Caco-2 (cell line): ENCODE data around the gene ABHD12B. TPM values are rescaled to one million over a fixed set of nuclear protein-coding genes. Genes with fewer than 3 reads are reported as not detected.

Experiments used
- BruUV-seq: library from RNA; stranded (reverse); fragments of 400-500 nt; replicated peaks from 2 replicates; lab custom pipeline; 2021; lab: Mats Ljungman, UMichigan
- CTCF ChIA-PET: fragments of 300-600 bp; sonication (Branson Sonifier 250); formaldehyde crosslinking; loops from one replicate; lab custom pipeline; 2022; ENCODE audit warnings: antibody characterized with exemption; lab: Charles Lee
- POLR2A ChIA-PET: fragments of 300-600 bp; sonication (Branson Sonifier 250); formaldehyde crosslinking; loops from one replicate; lab custom pipeline; 2022; ENCODE audit warnings: antibody characterized with exemption; lab: Charles Lee
- DNase-seq, 2 experiments: peaks; one replicate each; pipeline versions ENCODE4 v3.0.0 to v3.0.0-alpha.2; 2020 to 2022
- H3K27me3 ChIP-seq: replicated peaks from 2 replicates; pipeline ENCODE4 v1.6.0; 2011; ENCODE audit warnings: low read length; ENCODE audit not compliant: control insufficient read depth, insufficient read depth
- H3K36me3 ChIP-seq: 2 replicates; pipeline ENCODE4 v1.5.1; 2011; ENCODE audit warnings: low read length; ENCODE audit not compliant: control insufficient read depth, insufficient read depth
- H3K4me1 ChIP-seq: fragments of 250-450 bp; sonication (Bioruptor Pico); 2 replicates; pipeline ENCODE4 v1.5.1; 2020; ENCODE audit warnings: mild to moderate bottlenecking
- H3K4me3 ChIP-seq: 2 replicates; pipeline ENCODE4 v1.5.1; 2011; ENCODE audit warnings: low read depth, mild to moderate bottlenecking, control low read depth, low read length
- H3K9me3 ChIP-seq: fragments of 250-450 bp; sonication (Bioruptor Pico); 2 replicates; pipeline ENCODE4 v1.5.1; 2020; ENCODE audit warnings: mild to moderate bottlenecking, moderate library complexity
- H3K27ac Mint-ChIP-seq: one replicate; pipeline ENCODE4 v1.8.0; 2022; ENCODE audit warnings: mixed read lengths; ENCODE audit not compliant: unreplicated experiment
- H3K27me3 Mint-ChIP-seq: one replicate; pipeline ENCODE4 v1.8.0; 2022; ENCODE audit warnings: mixed read lengths; ENCODE audit not compliant: insufficient read depth, unreplicated experiment
- H3K36me3 Mint-ChIP-seq: one replicate; pipeline ENCODE4 v1.8.0; 2022; ENCODE audit warnings: mild to moderate bottlenecking, mixed read lengths; ENCODE audit not compliant: insufficient read depth, unreplicated experiment
- H3K4me1 Mint-ChIP-seq: one replicate; pipeline ENCODE4 v1.8.0; 2022; ENCODE audit warnings: low read depth, mixed read lengths; ENCODE audit not compliant: unreplicated experiment
- H3K4me3 Mint-ChIP-seq: one replicate; pipeline ENCODE4 v1.8.0; 2022; ENCODE audit warnings: mild to moderate bottlenecking, moderate library complexity, mixed read lengths; ENCODE audit not compliant: unreplicated experiment
- H3K9me3 Mint-ChIP-seq: one replicate; pipeline ENCODE4 v1.8.0; 2022; ENCODE audit warnings: mixed read lengths; ENCODE audit not compliant: unreplicated experiment
- CTCF ChIP-seq, 2 experiments: fragments of 200-600 bp in 1 of 2; IDR thresholded peaks; 1 replicate in 1 of 2; 2 replicates in 1 of 2; pipeline versions ENCODE4 v1.5.1 to v1.8.0; 2011 to 2022; ENCODE audit warnings: antibody characterized with exemption in 1 of 2, control low read depth in 1 of 2, inconsistent platforms in 1 of 2, low read depth in 1 of 2, low read length in 1 of 2, mild to moderate bottlenecking in 1 of 2, moderate library complexity in 1 of 2; ENCODE audit not compliant: insufficient read depth in 1 of 2, severe bottlenecking in 1 of 2, unreplicated experiment in 1 of 2
- intact Hi-C: fragments of 100-400 bp; cut with micrococcal nuclease; formaldehyde crosslinking; loops from one replicate; pipeline ENCODE4 v1.10.0; 2022; ENCODE audit not compliant: unreplicated experiment
- total RNA-seq: library from RNA; stranded (reverse); gene quantifications from 2 replicates; pipeline ENCODE4 v1.2.3, GENCODE V29; 2022

The ABHD12B gene
- total RNA-seq, 1 experiment from 2014 or later = not detected

- no peak for TF ChIP-seq CTCF (IDR thresholded peaks at IDR 0.05; ENCODE audit: insufficient read depth in 1 of 2, low read depth in 1 of 2, low read length in 1 of 2, severe bottlenecking in 1 of 2, unreplicated experiment in 1 of 2)
- Histone ChIP-seq H3K9me3 (no peaks in the 10 kb centered on the region), H3K4me1 (no peaks in the 10 kb centered on the region), H3K36me3 (no peaks in the 10 kb centered on the region), H3K27me3 (no peaks in the 10 kb centered on the region), H3K4me3 (no peak overlapping the region)
- ChIA-PET POLR2A (no interaction called here), CTCF (no interaction called here)
- H3K4me1 Mint-ChIP-seq = no peaks in the 10 kb centered on the region
- no peaks in the 10 kb centered on the region for H3K36me3 Mint-ChIP-seq
- no peaks in the 10 kb centered on the region for H3K9me3 Mint-ChIP-seq
- no peak overlapping the region for H3K4me3 Mint-ChIP-seq
- H3K27me3 Mint-ChIP-seq = peaks cover 8% of the 10 kb centered on the region
- no peak overlapping the region for H3K27ac Mint-ChIP-seq
- DNase-seq = no peak
- BruUV-seq = no TSS peak
- intact Hi-C loops = no loop called here
These were observed 625 bp upstream of the ABHD12B start for GRCh38 chr14:50871228-50871627.

GRCh38 chr14:50874757-50875156 is 2.9 kb downstream of the ABHD12B start:
- intact Hi-C loops = no loop called here
- H3K27me3 Mint-ChIP-seq = peaks cover 6% of the 10 kb centered on the region
- Histone ChIP-seq H3K4me3 (no peak overlapping the region), H3K9me3 (no peaks in the 10 kb centered on the region), H3K27me3 (no peaks in the 10 kb centered on the region), H3K36me3 (no peaks in the 10 kb centered on the region), H3K4me1 (no peaks in the 10 kb centered on the region)
- TF ChIP-seq CTCF (IDR thresholded peaks at IDR 0.05; ENCODE audit: insufficient read depth in 1 of 2, low read depth in 1 of 2, low read length in 1 of 2, severe bottlenecking in 1 of 2, unreplicated experiment in 1 of 2) = no peak
- no peaks in the 10 kb centered on the region for H3K4me1 Mint-ChIP-seq
- no peak for DNase-seq
- BruUV-seq = no TSS peak
- no peaks in the 10 kb centered on the region for H3K9me3 Mint-ChIP-seq
- H3K27ac Mint-ChIP-seq = no peak overlapping the region
- H3K36me3 Mint-ChIP-seq = no peaks in the 10 kb centered on the region
- ChIA-PET POLR2A (no interaction called here), CTCF (no interaction called here)
- H3K4me3 Mint-ChIP-seq = no peak overlapping the region

- H3K27me3 Mint-ChIP-seq = peaks cover 3% of the 10 kb centered on the region
These were observed 3.7 kb downstream of the ABHD12B start for GRCh38 chr14:50875359-50876070.

More at GRCh38 chr14:50875359-50876070, 3.7 kb downstream of the ABHD12B start:
- ChIA-PET POLR2A (no interaction called here), CTCF (no interaction called here)
- no peaks in the 10 kb centered on the region for H3K9me3 Mint-ChIP-seq
- H3K4me3 Mint-ChIP-seq = no peak overlapping the region
- Histone ChIP-seq H3K27me3 (no peaks in the 10 kb centered on the region), H3K4me3 (no peak overlapping the region), H3K4me1 (no peaks in the 10 kb centered on the region), H3K36me3 (no peaks in the 10 kb centered on the region), H3K9me3 (no peaks in the 10 kb centered on the region)
- no peaks in the 10 kb centered on the region for H3K36me3 Mint-ChIP-seq
- BruUV-seq = no TSS peak
- intact Hi-C loops = no loop called here
- H3K4me1 Mint-ChIP-seq = no peaks in the 10 kb centered on the region
- no peak overlapping the region for H3K27ac Mint-ChIP-seq
- no peak for TF ChIP-seq CTCF (IDR thresholded peaks at IDR 0.05; ENCODE audit: insufficient read depth in 1 of 2, low read depth in 1 of 2, low read length in 1 of 2, severe bottlenecking in 1 of 2, unreplicated experiment in 1 of 2)
- no peak for DNase-seq
